Right lobe of liver (tissue), 6 donors: ENCODE data around the gene DYNC2H1. TPM values are rescaled to one million over a fixed set of nuclear protein-coding genes. Genes with fewer than 3 reads are reported as not detected.

Experiments used
- ATAC-seq, 4 donors: fragments of 200-7000 bp; cut with Tn5 transposase; one replicate each; pipeline ENCODE4 v1.9.1; 2020; ENCODE audit warnings: mild to moderate bottlenecking in 4 of 4, moderate library complexity in 4 of 4
- DNase-seq, 3 donors: peaks; one replicate each; pipeline ENCODE4 v3.0.0-alpha.2; 2020
- H3K27ac ChIP-seq, 3 donors: fragments of 200-600 bp; one replicate each; pipeline ENCODE4 v1.8.0; 2022
- H3K27me3 ChIP-seq, 2 donors: fragments of 200-600 bp; one replicate each; pipeline ENCODE4 v1.8.0; 2022
- H3K36me3 ChIP-seq, 4 donors: fragments of 200-600 bp; sonication (generic) in 1 of 4; one replicate each; pipeline versions ENCODE4 v1.5.1 to v1.8.0; 2017 to 2022; ENCODE audit warnings: control low read depth in 1 of 4
- H3K4me1 ChIP-seq, 4 donors: fragments of 200-600 bp; sonication (generic) in 1 of 4; one replicate each; pipeline versions ENCODE4 v1.5.1 to v1.8.0; 2017 to 2022; ENCODE audit warnings: control low read depth in 1 of 4
- H3K4me3 ChIP-seq, 3 donors: fragments of 200-600 bp; one replicate each; pipeline ENCODE4 v1.8.0; 2022
- H3K9me3 ChIP-seq, 4 donors: fragments of 200-600 bp; sonication (generic) in 1 of 4; one replicate each; pipeline versions ENCODE4 v1.5.1 to v1.8.0; 2017 to 2022; ENCODE audit warnings: control low read depth in 1 of 4
- POLR2A ChIP-seq: fragments of 450-650 bp; IDR thresholded peaks from one replicate; pipeline ENCODE4 v1.6.1; 2017; ENCODE audit warnings: antibody characterized with exemption, mild to moderate bottlenecking
- WGBS: methylation state at CpG from one replicate; pipeline ENCODE4 v1.1.6; 2018; ENCODE audit warnings: low coverage, low lambda C conversion rate; ENCODE audit not compliant: insufficient coverage; ENCODE audit errors: missing lambda C conversion rate; 5-methylcytosine and 5-hydroxymethylcytosine counted together
- intact Hi-C, 2 donors: fragments of 100-400 bp; cut with DNase I; formaldehyde crosslinking; loops; one replicate each; pipeline versions ENCODE4 v1.11.2 to v1.14.1; 2022
- small RNA-seq, 2 experiments: library from RNA; depleted of rRNA; stranded (forward); fragments of <200 nt; gene quantifications; one replicate each; pipeline ENCODE3, GENCODE V24; 2016
- total RNA-seq, 6 experiments: library from RNA; depleted of rRNA in 2 of 6; stranded (reverse); fragments of >200 nt in 2 of 6; fragmentation: NEBNext Ultra II Directional in 3 of 6; extraction: Animal tissue kit (Norgen Biotek cat#: 25700) in 3 of 6; gene quantifications; one replicate each; pipeline versions ENCODE4 v1.1.0 to v1.2.4, GENCODE V29; 2016 to 2023
- TF ChIP-seq, protein P1 (sequence below), 4 donors: fragments of 200-600 bp in 3 of 4; fragments of 450-650 bp in 1 of 4; IDR thresholded peaks; one replicate each; pipeline versions ENCODE4 v1.5.1 to v1.8.0; 2016 to 2022; ENCODE audit warnings: antibody characterized with exemption in 4 of 4, mild to moderate bottlenecking in 2 of 4
- donor health status: DM: no; HTN: yes; CAD: no.
- donor health status: DM: no; HTN: no; CAD: no.
- donor health status: DM: no; HTN: no; CAD: no.
- donor health status: DM: no; HTN: yes; CAD: no.
- donor health status: DM: no; HTN: yes; CAD: no.

Gene DYNC2H1
- total RNA-seq, 6 experiments from 2014 or later, result 1.0 to 3.4 (median 1.5) TPM

DNA sequence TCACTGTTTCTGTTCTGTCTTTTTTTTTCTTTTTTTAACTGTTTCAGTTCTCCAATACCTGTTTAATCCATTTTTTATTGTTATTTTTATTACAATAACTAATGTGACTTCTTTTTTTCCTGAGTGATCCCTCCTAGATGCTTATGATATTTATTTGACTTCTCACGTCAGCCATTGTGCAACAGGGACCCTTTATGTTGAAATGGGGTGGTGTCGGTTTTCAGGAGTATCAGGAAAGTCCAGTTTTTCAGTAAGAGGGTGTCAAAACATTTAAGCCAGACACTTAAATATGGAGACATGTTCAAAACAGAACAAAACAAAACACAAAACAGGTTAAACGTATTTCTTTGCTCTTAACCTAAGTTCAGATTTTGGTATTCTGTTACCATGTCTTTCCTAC is 418.8 kb downstream of the DYNC2H1 start:
- H3K36me3 ChIP-seq, result no peaks in the 10 kb centered on the region
- no peak for TF ChIP-seq POLR2A
- TF ChIP-seq, protein P1, sequence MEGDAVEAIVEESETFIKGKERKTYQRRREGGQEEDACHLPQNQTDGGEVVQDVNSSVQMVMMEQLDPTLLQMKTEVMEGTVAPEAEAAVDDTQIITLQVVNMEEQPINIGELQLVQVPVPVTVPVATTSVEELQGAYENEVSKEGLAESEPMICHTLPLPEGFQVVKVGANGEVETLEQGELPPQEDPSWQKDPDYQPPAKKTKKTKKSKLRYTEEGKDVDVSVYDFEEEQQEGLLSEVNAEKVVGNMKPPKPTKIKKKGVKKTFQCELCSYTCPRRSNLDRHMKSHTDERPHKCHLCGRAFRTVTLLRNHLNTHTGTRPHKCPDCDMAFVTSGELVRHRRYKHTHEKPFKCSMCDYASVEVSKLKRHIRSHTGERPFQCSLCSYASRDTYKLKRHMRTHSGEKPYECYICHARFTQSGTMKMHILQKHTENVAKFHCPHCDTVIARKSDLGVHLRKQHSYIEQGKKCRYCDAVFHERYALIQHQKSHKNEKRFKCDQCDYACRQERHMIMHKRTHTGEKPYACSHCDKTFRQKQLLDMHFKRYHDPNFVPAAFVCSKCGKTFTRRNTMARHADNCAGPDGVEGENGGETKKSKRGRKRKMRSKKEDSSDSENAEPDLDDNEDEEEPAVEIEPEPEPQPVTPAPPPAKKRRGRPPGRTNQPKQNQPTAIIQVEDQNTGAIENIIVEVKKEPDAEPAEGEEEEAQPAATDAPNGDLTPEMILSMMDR (IDR thresholded peaks at IDR 0.05), result no peak
- 22% methylated on average over 3 of the region's 3 CpGs for WGBS
- DNase-seq (no peak), ATAC-seq (no peak)
- H3K27ac ChIP-seq, result no peak overlapping the region
- no peaks in the 10 kb centered on the region for H3K9me3 ChIP-seq
- intact Hi-C loops, result no loop called here
- no peaks in the 10 kb centered on the region for H3K27me3 ChIP-seq
- H3K4me1 ChIP-seq, result no peaks in the 10 kb centered on the region
- H3K4me3 ChIP-seq, result no peak overlapping the region

DNA sequence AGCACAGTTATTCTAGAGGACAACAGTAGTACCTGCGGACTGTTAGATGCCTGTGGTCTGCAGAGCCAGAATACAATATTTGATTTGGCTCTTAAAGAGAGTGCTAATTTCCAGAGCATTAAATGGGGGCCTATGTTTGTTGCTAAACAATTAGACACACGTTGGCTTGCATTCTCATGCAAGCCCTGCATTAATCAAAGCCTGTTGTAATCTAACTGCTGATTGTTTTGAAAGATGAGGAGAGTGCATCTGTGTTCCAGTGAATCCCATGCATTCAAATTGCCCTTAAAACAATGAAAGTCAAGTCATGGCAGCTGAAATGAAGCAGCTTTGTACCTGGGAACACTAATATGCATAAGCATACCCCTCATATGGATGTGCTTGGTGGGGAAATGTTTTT is 419.4 kb downstream of the DYNC2H1 start:
- ATAC-seq (no peak), DNase-seq (no peak)
- Histone ChIP-seq H3K36me3 (no peaks in the 10 kb centered on the region), H3K9me3 (no peaks in the 10 kb centered on the region), H3K4me1 (no peaks in the 10 kb centered on the region), H3K4me3 (no peak overlapping the region), H3K27me3 (no peaks in the 10 kb centered on the region), H3K27ac (no peak overlapping the region)
- no peak for TF ChIP-seq POLR2A
- TF ChIP-seq, protein P1 (IDR thresholded peaks at IDR 0.05), result no peak
- WGBS, result 30% methylated on average over 2 of the region's 2 CpGs
- intact Hi-C loops, result no loop called here

DNA sequence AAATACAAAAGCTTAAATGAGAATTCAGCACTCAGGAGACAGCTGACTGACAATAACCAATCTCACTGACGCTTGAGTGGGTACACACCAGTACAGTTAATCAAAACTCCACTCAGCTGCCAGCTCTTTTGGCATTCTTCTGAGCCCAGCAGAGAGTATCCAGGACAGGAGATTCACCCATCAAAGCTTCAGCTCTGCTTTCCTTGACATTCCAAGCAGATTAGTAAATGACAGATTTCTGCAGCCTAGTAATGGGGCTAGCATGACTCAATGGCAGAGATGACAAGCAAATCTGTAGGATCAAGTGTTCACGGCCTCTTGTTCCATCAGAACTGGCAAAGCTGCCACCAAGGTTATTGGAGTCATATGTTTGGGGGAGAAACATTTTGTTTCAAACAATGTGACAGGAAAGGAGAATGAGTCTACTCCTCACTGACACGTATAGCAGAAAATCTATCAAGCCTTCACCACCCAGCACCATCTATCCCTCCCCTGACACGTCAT is 420.0 kb downstream of the DYNC2H1 start:
- no peak for DNase-seq
- Histone ChIP-seq H3K27me3 (no peaks in the 10 kb centered on the region), H3K36me3 (no peaks in the 10 kb centered on the region), H3K27ac (no peak overlapping the region), H3K9me3 (no peaks in the 10 kb centered on the region), H3K4me1 (no peaks in the 10 kb centered on the region), H3K4me3 (no peak overlapping the region)
- no peak for ATAC-seq
- TF ChIP-seq POLR2A, result no peak
- TF ChIP-seq, protein P1 (IDR thresholded peaks at IDR 0.05), result no peak
- 60% methylated on average over 3 of the region's 4 CpGs for WGBS
- intact Hi-C loops, result no loop called here

Small RNA genes lying within 50 kb of the gene (small RNA-seq; reads per million reads assigned to genes)
- 0 reads per million in 2 experiments for gene AP003461.1

Other genes starting within 250 kb of the DYNC2H1 start
- 1 to 10 TPM in 1 of 6 experiments, not detected in 5; 1.5 TPM for gene MMP12, start 234.4 kb upstream of the DYNC2H1 start, total RNA-seq
- gene MMP13, start 153.7 kb upstream of the DYNC2H1 start, total RNA-seq, result not detected
- gene DCUN1D5, start 17.3 kb upstream of the DYNC2H1 start, total RNA-seq, result 10 to 100 TPM in 3 of 6 experiments, 1 to 10 TPM in 3; 6.4 to 35.4 (median 10.4) TPM